Measurements from ENCODE around the gene LRRC27.

The LRRC27 gene

DNA sequence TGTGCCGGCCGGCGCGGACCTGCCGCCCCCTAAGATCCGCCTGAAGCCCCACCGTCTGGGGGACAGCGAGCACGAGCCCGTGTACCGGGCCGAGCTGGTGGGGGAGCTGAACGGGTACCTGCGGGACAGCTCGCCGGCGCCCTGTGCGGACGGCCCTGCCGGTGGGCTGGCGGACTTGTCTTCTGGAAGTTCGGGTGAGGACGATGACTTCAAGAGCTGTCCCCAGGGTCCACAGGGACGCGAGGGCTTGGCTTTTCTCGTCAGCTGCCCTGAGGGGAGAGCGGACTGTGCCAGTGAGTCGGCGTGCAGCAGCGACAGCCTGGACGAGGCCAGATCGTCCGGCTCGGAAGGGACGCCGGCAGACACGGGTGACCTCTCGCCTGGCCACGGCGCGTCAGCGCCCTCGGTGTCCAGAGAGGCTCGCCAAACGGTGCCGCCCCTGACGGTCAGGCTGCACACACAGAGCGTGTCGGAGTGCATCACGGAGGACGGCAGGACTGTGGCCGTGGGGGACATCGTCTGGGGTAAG lies 73.5 kb downstream of the LRRC27 start:
- H3K36me3 Mint-ChIP-seq (ENCODE audit: low read depth), result no peaks in the 10 kb centered on the region
- H3K27me3 Mint-ChIP-seq, result no peaks in the 10 kb centered on the region
- no peaks in the 10 kb centered on the region for H3K9me3 Mint-ChIP-seq
- H3K4me1 Mint-ChIP-seq (ENCODE audit: low read depth), result peaks cover 13% of the 10 kb centered on the region
- no peak overlapping the region for H3K27ac Mint-ChIP-seq
- H3K4me3 Mint-ChIP-seq, result no peak overlapping the region

DNA sequence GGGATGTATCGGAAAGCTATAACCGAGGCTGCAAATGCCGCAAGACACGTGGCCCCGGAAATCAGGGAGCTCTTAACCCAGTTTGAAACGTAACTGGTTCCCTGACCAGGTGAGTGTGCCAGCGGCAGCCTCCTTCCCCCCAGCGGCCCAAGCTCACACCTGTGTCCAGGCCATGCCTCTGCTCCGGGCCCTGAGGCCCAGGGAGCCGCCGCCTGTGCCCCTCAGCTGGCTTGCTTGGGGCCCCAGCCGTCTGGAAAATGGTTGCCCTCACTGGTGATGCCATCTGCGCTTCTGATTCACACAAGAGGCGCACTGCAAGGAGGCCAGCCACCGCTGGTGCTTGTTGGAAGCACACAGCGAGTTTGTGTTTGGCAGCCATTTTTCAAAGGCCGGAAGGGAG lies 74.2 kb downstream of the LRRC27 start:
- no peak overlapping the region for H3K27ac Mint-ChIP-seq
- no peaks in the 10 kb centered on the region for H3K9me3 Mint-ChIP-seq
- no peak overlapping the region for H3K4me3 Mint-ChIP-seq
- H3K36me3 Mint-ChIP-seq (ENCODE audit: low read depth), result no peaks in the 10 kb centered on the region
- H3K4me1 Mint-ChIP-seq (ENCODE audit: low read depth), result peaks cover 13% of the 10 kb centered on the region
- H3K27me3 Mint-ChIP-seq, result no peaks in the 10 kb centered on the region

DNA sequence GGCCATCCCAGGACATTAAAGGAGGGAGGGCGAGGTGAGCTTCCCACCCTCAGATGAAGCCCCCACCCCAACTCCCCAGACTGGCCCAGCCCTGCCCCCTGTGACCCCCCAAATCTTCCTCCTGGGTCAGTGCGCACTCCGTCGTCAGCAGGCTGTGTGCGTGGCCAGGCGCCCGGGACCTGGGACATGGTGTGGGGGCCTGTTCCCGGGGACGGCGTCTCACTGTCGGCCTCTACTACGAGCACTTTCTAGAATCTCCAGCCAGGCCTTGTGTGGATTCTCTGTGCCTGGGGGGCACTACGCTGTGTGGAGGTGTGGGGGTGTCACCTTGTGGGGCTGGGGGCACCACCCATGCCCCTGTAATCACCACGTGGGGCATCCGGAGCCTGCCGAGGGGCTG lies 74.8 kb downstream of the LRRC27 start:
- H3K9me3 Mint-ChIP-seq, result no peaks in the 10 kb centered on the region
- no peak overlapping the region for H3K4me3 Mint-ChIP-seq
- no peaks in the 10 kb centered on the region for H3K36me3 Mint-ChIP-seq (ENCODE audit: low read depth)
- H3K4me1 Mint-ChIP-seq (ENCODE audit: low read depth), result peaks cover 13% of the 10 kb centered on the region
- no peaks in the 10 kb centered on the region for H3K27me3 Mint-ChIP-seq
- no peak overlapping the region for H3K27ac Mint-ChIP-seq

DNA sequence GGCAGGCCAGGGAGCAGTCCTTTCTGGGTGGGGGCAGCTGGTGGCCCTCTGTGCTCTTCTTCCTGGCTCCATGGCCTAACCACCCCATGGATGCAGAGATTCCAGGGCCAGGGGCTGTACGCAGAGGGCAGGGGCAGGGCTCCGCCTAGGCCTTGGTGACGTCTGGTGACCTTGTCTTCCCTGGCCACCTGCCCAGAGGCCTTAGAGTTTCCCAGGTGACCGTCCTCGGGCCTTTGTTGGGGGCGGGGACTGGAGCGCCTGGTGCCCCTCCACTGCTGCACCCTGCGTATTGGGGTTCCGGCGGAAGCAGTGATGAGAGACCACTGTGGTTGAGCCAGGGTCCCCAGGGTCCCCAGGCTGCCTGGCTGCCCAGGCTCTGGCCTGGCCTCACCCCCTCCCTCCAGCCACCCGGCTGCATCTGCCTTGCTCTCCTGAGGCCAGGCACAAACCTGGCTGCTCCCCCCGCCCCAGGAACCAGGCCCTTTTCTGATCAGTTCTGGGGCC lies 75.3 kb downstream of the LRRC27 start:
- no peak overlapping the region for H3K4me3 Mint-ChIP-seq
- H3K9me3 Mint-ChIP-seq, result no peaks in the 10 kb centered on the region
- H3K27ac Mint-ChIP-seq, result no peak overlapping the region
- H3K36me3 Mint-ChIP-seq (ENCODE audit: low read depth), result no peaks in the 10 kb centered on the region
- H3K4me1 Mint-ChIP-seq (ENCODE audit: low read depth), result peaks cover 13% of the 10 kb centered on the region
- H3K27me3 Mint-ChIP-seq, result no peaks in the 10 kb centered on the region

DNA sequence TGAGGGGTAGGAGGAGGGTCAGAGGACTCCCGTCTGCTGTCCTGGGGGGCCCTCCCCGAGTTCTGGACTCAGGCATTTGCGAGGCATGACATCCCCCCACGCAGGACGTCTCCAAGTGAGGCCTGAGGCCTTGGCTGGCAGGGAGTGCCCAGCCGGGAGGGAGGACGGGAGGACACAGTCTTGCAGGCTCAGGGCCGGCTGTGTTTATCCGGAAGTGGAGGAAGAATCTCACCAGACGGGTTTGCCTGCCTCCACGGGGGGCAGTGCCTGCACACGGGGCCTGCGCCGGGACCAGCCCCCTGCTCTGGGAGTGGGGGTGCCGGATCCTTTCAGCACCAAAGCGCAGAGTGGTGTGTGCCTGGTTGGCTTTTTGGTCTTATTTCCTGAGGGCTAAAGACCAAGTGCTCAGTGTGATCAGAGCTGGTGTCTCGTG lies 75.9 kb downstream of the LRRC27 start:
- Mint-ChIP-seq H3K4me3 (no peak overlapping the region), H3K4me1 (ENCODE audit: low read depth) (peaks cover 13% of the 10 kb centered on the region), H3K36me3 (ENCODE audit: low read depth) (no peaks in the 10 kb centered on the region), H3K9me3 (no peaks in the 10 kb centered on the region), H3K27ac (peak overlapping the region; percentile 52), H3K27me3 (no peaks in the 10 kb centered on the region)

DNA sequence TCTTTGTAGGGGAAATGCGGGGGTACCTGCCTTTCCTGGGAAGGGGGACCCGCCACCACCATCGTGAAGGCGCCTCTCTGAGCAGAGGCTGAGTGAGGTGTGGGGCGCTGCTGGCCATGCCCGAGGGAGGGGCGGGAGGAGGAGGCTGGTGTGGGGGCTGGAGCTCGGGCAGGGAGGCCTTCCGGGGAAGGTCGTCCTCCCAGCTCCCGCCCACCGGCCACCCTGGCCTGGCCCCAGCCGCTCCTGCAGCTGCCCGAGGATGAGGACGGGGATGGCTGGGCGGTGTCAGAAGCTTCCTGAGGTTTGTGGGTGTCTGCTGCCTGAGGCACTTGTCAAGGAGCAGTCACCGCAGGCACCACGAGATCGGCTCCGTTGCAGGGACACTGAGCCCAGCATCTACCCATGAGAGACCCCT lies 76.4 kb downstream of the LRRC27 start:
- H3K4me3 Mint-ChIP-seq, result no peak overlapping the region
- H3K27me3 Mint-ChIP-seq, result no peaks in the 10 kb centered on the region
- H3K36me3 Mint-ChIP-seq (ENCODE audit: low read depth), result no peaks in the 10 kb centered on the region
- no peaks in the 10 kb centered on the region for H3K9me3 Mint-ChIP-seq
- H3K27ac Mint-ChIP-seq, result peak overlapping the region; percentile 52
- peaks cover 13% of the 10 kb centered on the region for H3K4me1 Mint-ChIP-seq (ENCODE audit: low read depth)

DNA sequence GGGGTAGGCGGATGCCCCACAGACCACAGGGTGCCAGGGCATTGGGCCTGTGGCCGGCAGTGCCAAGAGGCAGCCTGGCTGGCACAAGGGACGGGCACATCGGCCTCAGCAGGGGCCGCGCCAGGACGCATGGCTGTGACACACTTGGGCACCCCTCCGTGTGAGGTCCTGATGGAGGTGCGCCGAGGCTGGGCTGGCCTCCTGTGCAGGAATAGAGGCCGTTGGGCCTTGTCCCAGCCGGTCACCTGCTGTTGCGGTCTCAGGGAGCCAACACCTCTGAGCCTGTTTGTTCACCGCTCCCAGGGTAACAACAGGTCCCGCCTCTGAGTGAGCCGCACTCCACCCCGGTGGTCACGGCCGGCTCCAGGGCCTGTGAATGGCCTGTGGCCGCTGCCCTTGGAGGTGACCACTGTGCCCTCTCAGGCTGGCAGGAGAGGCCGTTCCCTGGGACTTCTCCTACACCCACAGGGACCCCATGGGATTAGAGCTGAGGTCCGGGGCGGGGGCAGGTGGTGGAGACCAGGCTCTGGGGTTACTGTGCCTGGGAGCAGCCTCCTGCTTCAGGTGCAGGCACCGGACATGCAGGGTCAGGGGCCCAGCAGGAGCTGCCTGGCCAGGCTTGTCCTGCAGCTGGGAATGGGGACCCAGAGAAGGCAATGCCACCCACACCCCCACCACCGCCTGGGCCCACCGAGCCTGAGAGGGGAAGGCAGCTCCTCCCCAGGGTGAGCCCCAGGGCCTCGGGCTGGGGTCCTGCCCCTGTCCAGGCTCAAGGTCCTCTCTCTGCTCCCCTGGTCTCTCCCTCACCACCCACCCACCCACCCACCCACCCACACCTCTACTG lies 77.1 kb downstream of the LRRC27 start:
- no peak overlapping the region for H3K4me3 Mint-ChIP-seq
- H3K36me3 Mint-ChIP-seq (ENCODE audit: low read depth), result no peaks in the 10 kb centered on the region
- H3K4me1 Mint-ChIP-seq (ENCODE audit: low read depth), result peaks cover 13% of the 10 kb centered on the region
- H3K9me3 Mint-ChIP-seq, result no peaks in the 10 kb centered on the region
- H3K27me3 Mint-ChIP-seq, result no peaks in the 10 kb centered on the region
- H3K27ac Mint-ChIP-seq, result no peak overlapping the region

DNA sequence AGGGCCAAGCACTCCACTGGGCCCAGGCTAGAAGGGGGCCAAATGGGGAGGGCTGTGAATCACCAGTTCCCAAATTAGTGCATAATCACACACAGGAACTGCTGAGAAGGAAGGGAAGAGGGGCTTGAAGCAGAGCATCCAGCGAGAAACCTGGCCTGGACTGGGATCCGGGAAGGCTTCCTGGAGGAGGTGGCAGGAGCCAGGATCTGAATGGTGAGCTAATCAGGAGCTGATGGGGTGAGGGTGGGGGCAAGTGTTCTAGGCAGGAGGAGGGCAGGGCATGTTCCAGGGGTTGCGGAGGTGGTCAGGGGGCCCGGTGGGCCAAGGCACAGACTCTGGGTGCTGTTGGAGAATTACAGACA lies 77.7 kb downstream of the LRRC27 start:
- Mint-ChIP-seq H3K27ac (no peak overlapping the region), H3K36me3 (ENCODE audit: low read depth) (no peaks in the 10 kb centered on the region), H3K4me1 (ENCODE audit: low read depth) (peaks cover 13% of the 10 kb centered on the region), H3K27me3 (no peaks in the 10 kb centered on the region), H3K9me3 (no peaks in the 10 kb centered on the region), H3K4me3 (no peak overlapping the region)

DNA sequence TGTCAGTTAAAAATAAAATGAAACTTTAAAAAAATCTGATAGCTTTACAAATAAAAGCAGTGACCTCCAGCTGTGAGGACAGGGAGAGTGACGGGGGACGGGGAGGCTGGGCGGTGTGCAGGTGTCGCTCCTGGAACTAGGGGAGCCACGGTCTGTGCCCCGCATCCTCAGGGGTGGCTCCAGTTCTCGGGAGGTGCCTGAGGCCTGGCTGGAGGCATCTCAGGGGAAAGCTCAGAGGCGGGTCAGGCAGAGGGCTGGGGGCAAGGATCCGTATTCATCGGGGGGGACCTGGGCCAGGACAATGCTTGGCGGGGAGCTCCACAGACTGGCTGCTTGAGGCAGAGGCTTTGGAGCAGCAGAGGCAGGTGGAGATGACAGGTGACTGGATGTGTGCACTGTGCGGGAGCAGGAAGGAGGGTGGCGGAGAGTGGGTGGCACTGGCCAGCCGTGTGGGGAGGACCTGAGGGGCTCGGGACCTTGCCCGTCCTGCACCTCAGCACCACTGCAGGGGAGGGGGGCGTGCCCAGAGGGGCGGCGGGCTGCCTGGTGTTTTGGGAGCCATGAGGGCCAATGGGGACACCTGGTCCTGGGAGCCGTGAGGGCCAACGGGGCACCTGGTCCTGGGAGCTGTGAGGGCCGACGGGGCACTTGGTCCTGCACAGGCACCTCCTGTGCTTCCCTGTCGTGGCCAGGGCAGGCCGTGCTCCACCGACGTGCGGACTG lies 78.2 kb downstream of the LRRC27 start:
- Mint-ChIP-seq H3K36me3 (ENCODE audit: low read depth) (peaks cover 2% of the 10 kb centered on the region), H3K9me3 (no peaks in the 10 kb centered on the region), H3K4me1 (ENCODE audit: low read depth) (peaks cover 13% of the 10 kb centered on the region), H3K27me3 (no peaks in the 10 kb centered on the region), H3K4me3 (no peak overlapping the region), H3K27ac (no peak overlapping the region)

DNA sequence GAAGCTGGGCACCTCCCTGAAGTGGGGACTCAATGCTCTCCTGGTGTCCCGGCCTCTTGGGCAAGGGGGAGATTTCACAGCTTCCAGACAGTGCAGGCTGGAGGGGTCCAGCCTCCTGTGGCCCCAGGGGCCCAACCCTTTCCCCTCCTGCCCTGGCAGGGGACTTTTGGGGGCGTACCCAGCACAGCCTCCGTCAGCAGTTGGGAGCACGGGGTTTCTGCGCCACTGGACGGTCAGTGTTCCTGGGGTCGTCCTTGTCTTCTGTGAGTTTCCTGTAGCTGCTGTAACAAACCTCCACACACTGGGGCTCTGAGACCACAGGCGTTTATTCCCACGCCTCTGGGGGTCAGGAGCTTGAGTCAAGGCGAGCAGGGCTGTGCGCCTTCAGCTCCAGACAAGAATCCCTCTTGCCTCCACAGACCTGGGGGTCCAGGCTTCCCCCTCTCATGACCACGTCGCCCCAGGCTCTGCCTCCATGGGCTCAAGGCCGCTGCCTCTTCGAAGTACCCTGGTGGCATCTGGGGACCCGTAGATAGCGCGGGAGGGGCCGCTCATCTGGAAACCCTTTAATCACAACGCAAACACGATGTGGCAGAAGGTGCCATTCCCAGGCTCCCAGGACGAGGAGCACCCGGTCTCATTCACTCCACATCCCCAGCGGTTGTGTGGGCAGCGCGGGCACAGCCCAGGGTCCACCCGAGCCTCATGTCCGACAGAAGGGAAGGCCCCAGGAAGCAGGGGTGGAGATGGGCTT lies 79.0 kb downstream of the LRRC27 start:
- no peaks in the 10 kb centered on the region for H3K27me3 Mint-ChIP-seq
- peaks cover 13% of the 10 kb centered on the region for H3K4me1 Mint-ChIP-seq (ENCODE audit: low read depth)
- H3K9me3 Mint-ChIP-seq, result no peaks in the 10 kb centered on the region
- no peak overlapping the region for H3K27ac Mint-ChIP-seq
- peaks cover 5% of the 10 kb centered on the region for H3K36me3 Mint-ChIP-seq (ENCODE audit: low read depth)
- no peak overlapping the region for H3K4me3 Mint-ChIP-seq

DNA sequence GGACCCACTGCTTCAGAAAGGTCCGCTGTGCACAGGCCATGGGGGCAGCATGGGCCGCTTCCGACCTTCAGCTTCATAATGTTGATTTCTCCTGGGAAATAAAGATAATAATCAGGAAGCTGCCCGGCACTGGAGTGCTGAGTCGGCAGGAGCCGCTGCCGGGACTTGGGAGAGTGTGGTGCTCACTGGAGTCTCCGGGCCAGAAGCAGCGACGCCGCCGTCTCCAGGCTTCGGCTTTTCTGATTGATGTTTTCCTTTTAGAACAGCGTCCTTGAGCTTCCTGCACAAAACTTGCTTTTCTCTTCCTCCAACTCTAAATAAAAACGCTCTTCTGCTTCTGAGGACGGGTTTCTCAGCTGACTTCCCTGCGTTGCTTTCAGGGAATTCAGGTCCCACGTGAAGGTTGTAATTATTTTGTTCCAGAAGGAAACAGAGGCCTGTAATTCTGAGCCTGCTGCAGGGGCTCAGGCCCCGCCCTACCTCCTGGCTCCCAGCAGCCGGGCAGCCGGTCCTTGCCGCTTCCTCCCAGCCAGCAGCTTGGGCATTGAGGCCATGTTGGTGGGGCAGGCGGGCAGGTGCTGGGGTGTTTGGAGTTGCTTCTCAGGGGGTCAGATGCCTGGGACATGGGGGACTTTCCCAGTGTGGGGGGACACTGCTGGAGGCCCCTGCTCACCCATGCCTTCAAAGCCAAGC lies 79.7 kb downstream of the LRRC27 start:
- Mint-ChIP-seq H3K4me3 (no peak overlapping the region), H3K27ac (no peak overlapping the region), H3K36me3 (ENCODE audit: low read depth) (peaks cover 5% of the 10 kb centered on the region)

DNA sequence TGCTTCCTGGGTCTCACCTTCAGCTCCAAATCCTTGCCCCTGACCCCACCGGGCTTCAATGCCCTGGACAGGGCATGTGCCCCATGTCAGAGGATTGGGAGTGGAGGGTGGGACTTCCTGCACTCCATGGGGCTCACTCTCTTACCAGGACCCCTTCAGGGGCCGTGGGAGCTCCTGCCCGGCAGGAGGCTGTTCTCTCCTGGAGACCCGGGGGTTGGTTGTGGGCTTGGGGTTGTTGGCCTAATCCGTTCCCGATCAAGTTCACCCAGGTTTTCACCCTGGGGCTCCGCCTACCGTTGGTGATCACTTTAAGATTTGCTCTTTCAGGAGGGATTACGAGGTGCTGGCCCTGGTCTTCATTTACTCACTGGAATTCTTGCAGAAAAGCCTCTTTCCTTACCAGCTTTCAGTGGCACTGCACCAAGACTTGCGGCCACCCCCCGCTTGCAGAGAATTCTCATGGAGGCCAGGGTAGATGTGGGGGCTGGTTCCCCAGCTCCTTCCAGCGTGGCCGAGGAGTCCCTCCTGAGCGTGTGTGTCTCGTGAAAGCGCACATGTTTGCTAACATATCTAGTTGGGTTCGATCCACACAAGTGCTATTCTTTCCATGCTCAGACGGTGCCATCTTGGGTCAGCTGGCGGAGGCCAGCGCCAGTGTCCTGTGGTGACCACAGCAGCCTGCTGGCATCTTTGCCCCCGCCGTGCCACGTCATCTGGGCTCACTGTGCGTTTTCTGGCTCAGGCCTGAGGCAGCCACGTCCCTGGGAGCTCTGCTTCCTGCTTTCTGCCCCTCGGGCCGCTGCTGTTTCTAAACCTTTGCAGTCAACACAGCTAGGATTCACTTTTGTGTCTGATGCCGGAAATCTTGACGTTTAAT lies 80.6 kb downstream of the LRRC27 start:
- Mint-ChIP-seq H3K4me1 (ENCODE audit: low read depth) (peaks cover 12% of the 10 kb centered on the region), H3K4me3 (no peak overlapping the region), H3K27me3 (no peaks in the 10 kb centered on the region), H3K36me3 (ENCODE audit: low read depth) (peaks cover 5% of the 10 kb centered on the region), H3K9me3 (no peaks in the 10 kb centered on the region), H3K27ac (no peak overlapping the region)

More for the DNA sequence above, 79.7 kb downstream of the LRRC27 start:
- peaks cover 13% of the 10 kb centered on the region for H3K4me1 Mint-ChIP-seq (ENCODE audit: low read depth)
- H3K27me3 Mint-ChIP-seq, result no peaks in the 10 kb centered on the region
- no peaks in the 10 kb centered on the region for H3K9me3 Mint-ChIP-seq

DNA sequence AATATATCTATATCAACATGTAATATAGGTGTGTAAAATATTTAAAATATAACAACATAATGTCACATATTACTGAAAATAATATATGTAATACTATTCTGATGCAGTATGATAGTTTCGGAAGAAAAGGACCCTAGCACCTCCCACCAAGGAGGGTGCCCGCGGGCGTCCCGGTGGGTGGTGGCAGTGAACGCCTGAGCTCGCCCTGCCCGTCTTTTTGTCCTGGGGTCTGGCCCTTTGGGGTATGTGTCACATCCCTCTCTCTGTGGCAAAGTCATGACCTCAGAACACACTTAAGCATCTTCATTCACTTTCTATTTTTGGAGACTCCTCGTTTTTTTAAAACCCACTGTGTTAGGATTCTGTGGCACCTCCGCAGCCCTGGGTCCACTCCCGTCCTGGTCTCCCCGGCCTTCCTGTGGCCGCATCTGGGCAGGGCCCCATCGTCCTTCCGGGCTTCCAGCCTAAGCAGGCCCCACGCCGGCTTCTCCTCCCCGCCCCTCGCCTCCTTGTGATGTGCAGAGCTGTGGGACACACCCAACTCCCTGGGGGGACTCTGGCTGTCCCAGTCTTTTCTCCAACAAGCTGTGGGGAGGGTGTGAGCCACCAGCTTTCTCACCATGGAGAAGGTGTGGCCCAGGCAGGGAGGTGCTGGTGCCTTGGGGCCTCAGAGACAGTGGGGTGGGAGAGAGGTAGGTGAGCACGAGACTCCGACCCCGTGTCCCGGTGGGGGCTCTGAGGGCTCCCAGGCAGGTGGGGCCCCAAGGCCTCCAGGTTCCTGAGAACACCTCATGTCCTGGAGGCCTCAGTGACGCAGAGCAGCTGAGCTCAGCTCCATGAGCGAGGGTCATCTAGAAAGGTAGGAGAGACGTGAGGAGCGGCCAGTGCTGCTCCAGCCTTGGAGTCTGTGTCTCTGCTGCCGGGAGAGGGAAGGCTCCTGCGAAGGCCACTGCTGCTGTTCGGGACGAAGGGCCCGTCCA lies 81.5 kb downstream of the LRRC27 start:
- Mint-ChIP-seq H3K4me1 (ENCODE audit: low read depth) (peaks cover 8% of the 10 kb centered on the region), H3K27me3 (no peaks in the 10 kb centered on the region), H3K36me3 (ENCODE audit: low read depth) (peaks cover 5% of the 10 kb centered on the region), H3K9me3 (no peaks in the 10 kb centered on the region), H3K4me3 (no peak overlapping the region), H3K27ac (no peak overlapping the region)

Measured in stimulated activated naive CD8-positive, alpha-beta T cell treated with anti-CD3 and anti-CD28 coated beads, Interleukin-15, Interleukin-2, amounts not matched to agents 100 ng/mL and 50 ng/mL, for 24 hours (primary cell).